HepG2 (cell line): ENCODE results near the gene TPD52L2. TPM values are rescaled to one million over a fixed set of nuclear protein-coding genes. Genes with fewer than 3 reads are reported as not detected.

Source experiments
- AKNA ChIP-seq: sonication (generic); formaldehyde crosslinking; IDR thresholded peaks from 2 replicates; pipeline ENCODE4 v1.4.0; 2020; ENCODE audit warnings: missing genetic modification reagents, borderline replicate concordance
- HNF4A ChIP-seq: sonication (generic); formaldehyde crosslinking; IDR thresholded peaks from 2 replicates; pipeline ENCODE4 v1.4.0; 2020; ENCODE audit warnings: missing genetic modification reagents
- IKZF4 ChIP-seq: sonication (generic); formaldehyde crosslinking; IDR thresholded peaks from 2 replicates; pipeline ENCODE4 v1.5.1; 2020; ENCODE audit warnings: borderline replicate concordance, mild to moderate bottlenecking, low read depth, missing genetic modification reagents; ENCODE audit errors: not compliant biosample characterization
- PHB2 ChIP-seq: fragments of 450-650 bp; IDR thresholded peaks from 2 replicates; pipeline ENCODE4 v1.6.1; 2018; ENCODE audit not compliant: partially characterized antibody
- SKI ChIP-seq: fragments of 450-650 bp; IDR thresholded peaks from one replicate; pipeline ENCODE4 v1.6.1; 2018; ENCODE audit warnings: mild to moderate bottlenecking; ENCODE audit not compliant: partially characterized antibody
- USF2 ChIP-seq, 2 experiments: sonication (generic) in 1 of 2; formaldehyde crosslinking in 1 of 2; IDR thresholded peaks; 2 replicates each; pipeline versions ENCODE4 v1.5.1 to v1.6.1; 2011 to 2020; ENCODE audit warnings: borderline replicate concordance in 1 of 2, low read depth in 1 of 2, low read length in 1 of 2, mild to moderate bottlenecking in 1 of 2, missing genetic modification reagents in 1 of 2, moderate library complexity in 1 of 2
- YY1 ChIP-seq: IDR thresholded peaks from 2 replicates; pipeline ENCODE4 v1.6.1; 2011; ENCODE audit warnings: low read length, low read depth, moderate library complexity, mild to moderate bottlenecking; ENCODE audit not compliant: insufficient read depth, insufficient replicate concordance
- ZC3H13 ChIP-seq: sonication (generic); formaldehyde crosslinking; IDR thresholded peaks from 2 replicates; pipeline ENCODE4 v1.8.1; 2023; ENCODE audit warnings: mild to moderate bottlenecking, missing genetic modification reagents, moderate library complexity
- ZEB1 ChIP-seq: IDR thresholded peaks from 2 replicates; pipeline ENCODE4 v1.6.1; 2012; ENCODE audit warnings: mild to moderate bottlenecking, low read depth, inconsistent platforms; ENCODE audit not compliant: insufficient replicate concordance
- ZNF232 ChIP-seq: sonication (generic); formaldehyde crosslinking; IDR thresholded peaks from 2 replicates; pipeline ENCODE4 v1.4.0; 2020; ENCODE audit warnings: missing genetic modification reagents, borderline replicate concordance
- ZNF24 ChIP-seq: fragments of 450-650 bp; IDR thresholded peaks from 2 replicates; pipeline ENCODE4 v1.6.1; 2017; ENCODE audit warnings: antibody characterized with exemption, mild to moderate bottlenecking
- ZNF280D ChIP-seq: sonication (generic); formaldehyde crosslinking; IDR thresholded peaks from 2 replicates; pipeline ENCODE4 v1.5.1; 2020; ENCODE audit warnings: mild to moderate bottlenecking, missing genetic modification reagents
- ZNF652 ChIP-seq: IDR thresholded peaks from 2 replicates; pipeline ENCODE4 v1.6.1; 2016; ENCODE audit warnings: low read depth, borderline replicate concordance
- ZNF776 ChIP-seq: sonication (generic); formaldehyde crosslinking; IDR thresholded peaks from 2 replicates; pipeline ENCODE4 v1.4.0; 2020; ENCODE audit warnings: mild to moderate bottlenecking, missing genetic modification reagents
- polyA plus RNA-seq, 8 experiments: library from polyadenylated mRNA; depleted of rRNA in 3 of 8; stranded (reverse) in 7 of 8; unstranded in 1 of 8; fragments of >200 nt; fragmentation: Illumina TruSeq in 4 of 8; extraction: Trizol in 4 of 8; gene quantifications; 2 replicates each; pipeline versions ENCODE4 v1.2.1 to v1.2.3, GENCODE V29; 2011 to 2016; ENCODE audit warnings: low read depth in 4 of 8, missing spikeins in 1 of 8, mixed read lengths in 1 of 8; ENCODE audit not compliant: insufficient read depth in 1 of 8
- total RNA-seq, 5 experiments: library from RNA; depleted of rRNA; stranded (reverse); fragments of >200 nt; fragmentation: Illumina TruSeq; extraction: Trizol; gene quantifications; 2 replicates each; pipeline ENCODE4 v1.2.3, GENCODE V29; 2016; ENCODE audit warnings: low read depth in 1 of 5

Gene TPD52L2
- total and polyA plus RNA-seq, 2 of the 13 experiments (the other 11 are each of a cell fraction or from before 2014, with no cell fraction given) = 156 to 184 TPM

- TF ChIP-seq ZEB1 = no peak
- no peak for TF ChIP-seq SKI
- TF ChIP-seq YY1 = peak; percentile 59
- TF ChIP-seq ZNF776 (CRISPR knock-in tag) = no peak
- TF ChIP-seq USF2 (IDR thresholded peaks at IDR 0.05; ENCODE audit: low read depth, low read length) = no peak
- no peak for TF ChIP-seq USF2 (CRISPR knock-in tag; IDR thresholded peaks at IDR 0.05; ENCODE audit: borderline replicate concordance)
- TF ChIP-seq ZNF232 = peak; percentile 46; the same call in 1 of the 2 replicates
- TF ChIP-seq AKNA (CRISPR knock-in tag) = 0 out of 2 replicates have a peak, but pooled peaks have one; percentile 76
- no peak for TF ChIP-seq ZC3H13
- TF ChIP-seq ZNF24 = no peak
- TF ChIP-seq ZNF652 (CRISPR knock-in tag) = no peak
- no peak for TF ChIP-seq HNF4A (CRISPR knock-in tag)
- TF ChIP-seq IKZF4 = peak; percentile 32
- no peak for TF ChIP-seq ZNF280D (CRISPR knock-in tag)
- no peak for TF ChIP-seq PHB2
Observed at GRCh38 chr20:63854069-63854765, 10.9 kb upstream of the TPD52L2 start (continued).
